H7 (cell line): Measurements from ENCODE around the gene DPY19L1. TPM values are rescaled to one million over a fixed set of nuclear protein-coding genes. Genes with fewer than 3 reads are reported as not detected.
"Not testable (repeated sequence)": the region's sequence is repeated elsewhere in the genome, so short reads cannot be mapped to it uniquely, and the experiment has no call there.

Experiments
- DNase-seq: peaks from one replicate; pipeline ENCODE4 v3.0.0; 2012
- H3K27me3 ChIP-seq: 2 replicates; pipeline ENCODE4 v1.6.0; 2011; ENCODE audit warnings: mild to moderate bottlenecking, low read length; ENCODE audit not compliant: control insufficient read depth, insufficient read depth
- H3K36me3 ChIP-seq: replicated peaks from 2 replicates; pipeline ENCODE4 v1.5.1; 2011; ENCODE audit warnings: low read length; ENCODE audit not compliant: control insufficient read depth, insufficient read depth
- H3K4me3 ChIP-seq: 2 replicates; pipeline ENCODE4 v1.5.1; 2011; ENCODE audit warnings: low read depth, mild to moderate bottlenecking, control low read depth, low read length, moderate library complexity; ENCODE audit not compliant: insufficient read depth
- total RNA-seq: library from RNA; depleted of rRNA; stranded (reverse); fragments of >200 nt; shearing (Covaris generic); gene quantifications from 2 replicates; pipeline ENCODE4 v1.2.3, GENCODE V29; 2014

DPY19L1 gene
- total RNA-seq, 1 experiment from 2014 or later: 13.1 TPM

GRCh38 chr7:34984140-34984539, 53.1 kb downstream of the DPY19L1 start:
- not testable (repeated sequence) for H3K27me3 ChIP-seq, H3K36me3 ChIP-seq, DNase-seq, H3K4me3 ChIP-seq

GRCh38 chr7:34982371-34983019, 54.8 kb downstream of the DPY19L1 start:
- no peaks in the 10 kb centered on the region for H3K36me3 ChIP-seq
- no peak overlapping the region for H3K4me3 ChIP-seq
- DNase-seq: no peak
- H3K27me3 ChIP-seq: no peaks in the 10 kb centered on the region

- H3K27me3 ChIP-seq, H3K4me3 ChIP-seq, H3K36me3 ChIP-seq, DNase-seq: not testable (repeated sequence)
Measured at GRCh38 chr7:34979124-34979523, 58.2 kb downstream of the DPY19L1 start.

- Histone ChIP-seq H3K36me3 (no peaks in the 10 kb centered on the region; the same call in 1 of the 2 replicates), H3K4me3 (no peak overlapping the region), H3K27me3 (no peaks in the 10 kb centered on the region)
- no peak for DNase-seq
Measured at GRCh38 chr7:34973400-34973760, 63.9 kb downstream of the DPY19L1 start.

GRCh38 chr7:34972739-34973399, 64.4 kb downstream of the DPY19L1 start:
- H3K27me3 ChIP-seq, H3K36me3 ChIP-seq, H3K4me3 ChIP-seq, DNase-seq: not testable (repeated sequence)

- not testable (repeated sequence) for DNase-seq, H3K4me3 ChIP-seq, H3K27me3 ChIP-seq, H3K36me3 ChIP-seq
Measured at GRCh38 chr7:34967818-34968217, 69.5 kb downstream of the DPY19L1 start.

- H3K36me3 ChIP-seq, H3K27me3 ChIP-seq, DNase-seq, H3K4me3 ChIP-seq: not testable (repeated sequence)
Measured at GRCh38 chr7:34966504-34966903, 70.8 kb downstream of the DPY19L1 start.

GRCh38 chr7:34958021-34958420, 79.3 kb downstream of the DPY19L1 start:
- Histone ChIP-seq H3K36me3 (no peaks in the 10 kb centered on the region), H3K4me3 (no peak overlapping the region), H3K27me3 (no peaks in the 10 kb centered on the region)
- no peak for DNase-seq

- no peak for DNase-seq
- Histone ChIP-seq H3K27me3 (no peaks in the 10 kb centered on the region), H3K36me3 (no peaks in the 10 kb centered on the region), H3K4me3 (no peak overlapping the region)
Measured at GRCh38 chr7:34952822-34953221, 84.5 kb downstream of the DPY19L1 start.

- Histone ChIP-seq H3K27me3 (no peaks in the 10 kb centered on the region), H3K4me3 (no peak overlapping the region), H3K36me3 (no peaks in the 10 kb centered on the region)
- DNase-seq: no peak
Measured at GRCh38 chr7:34949361-34949760, 87.9 kb downstream of the DPY19L1 start.

GRCh38 chr7:34947427-34947826, 89.9 kb downstream of the DPY19L1 start:
- H3K27me3 ChIP-seq, DNase-seq, H3K4me3 ChIP-seq, H3K36me3 ChIP-seq: not testable (repeated sequence)

GRCh38 chr7:34946486-34946885, 90.8 kb downstream of the DPY19L1 start:
- no peak for DNase-seq
- H3K36me3 ChIP-seq: no peaks in the 10 kb centered on the region
- no peaks in the 10 kb centered on the region for H3K27me3 ChIP-seq

GRCh38 chr7:34945894-34946477, 91.3 kb downstream of the DPY19L1 start:
- H3K4me3 ChIP-seq, DNase-seq, H3K36me3 ChIP-seq, H3K27me3 ChIP-seq: not testable (repeated sequence)

More at GRCh38 chr7:34946486-34946885, 90.8 kb downstream of the DPY19L1 start:
- H3K4me3 ChIP-seq: no peak overlapping the region

GRCh38 chr7:34939175-34939574, 98.1 kb downstream of the DPY19L1 start:
- no peak for DNase-seq
- Histone ChIP-seq H3K4me3 (no peak overlapping the region), H3K36me3 (no peaks in the 10 kb centered on the region), H3K27me3 (no peaks in the 10 kb centered on the region)

GRCh38 chr7:34935735-34936165, 101.5 kb downstream of the DPY19L1 start:
- not testable (repeated sequence) for DNase-seq, H3K4me3 ChIP-seq, H3K27me3 ChIP-seq, H3K36me3 ChIP-seq
